ENCODE measurements around the gene HDAC1. TPM values are rescaled to one million over a fixed set of nuclear protein-coding genes. Genes with fewer than 3 reads are reported as not detected.

HDAC1 gene
- total and polyA plus RNA-seq, 4 donors, result 32.1 to 58.1 (median 45.2) TPM

DNA sequence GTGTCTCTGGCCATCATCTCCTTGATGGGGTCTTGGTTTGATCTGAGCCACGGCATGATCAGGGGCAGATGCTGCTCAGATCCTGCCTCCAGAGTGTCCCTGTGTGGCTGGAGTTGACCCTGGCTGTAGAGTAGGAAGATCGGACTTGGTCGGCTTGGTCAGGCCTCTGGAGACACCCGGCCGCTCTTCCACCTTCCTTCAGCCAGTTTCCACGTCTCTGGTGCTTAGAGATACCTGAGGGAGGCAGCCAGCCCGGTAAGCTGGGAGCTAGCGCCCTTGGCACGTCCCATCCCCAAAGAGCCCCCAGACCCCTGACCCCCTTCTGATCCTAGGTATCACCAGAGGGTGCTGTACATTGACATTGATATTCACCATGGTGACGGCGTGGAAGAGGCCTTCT is 35.3 kb downstream of the HDAC1 start:
- 94% methylated on average over 11 of the region's 11 CpGs for WGBS
- no peak for DNase-seq (ENCODE audit: low spot score)
- peaks cover 2 to 63% (median 40%) of the 10 kb centered on the region in 4 donors for H3K36me3 ChIP-seq (ENCODE audit: control insufficient read depth in 4 of 4, insufficient read depth in 3 of 4, low read depth in 1 of 4, low read length in 3 of 4)
- no peak overlapping the region for H3K4me3 ChIP-seq (ENCODE audit: low read depth in 1 of 3, low read length in 3 of 3)
- H3K27ac ChIP-seq (ENCODE audit: low read depth in 1 of 2, low read length in 2 of 2), result no peak overlapping the region
- TF ChIP-seq, protein P1, sequence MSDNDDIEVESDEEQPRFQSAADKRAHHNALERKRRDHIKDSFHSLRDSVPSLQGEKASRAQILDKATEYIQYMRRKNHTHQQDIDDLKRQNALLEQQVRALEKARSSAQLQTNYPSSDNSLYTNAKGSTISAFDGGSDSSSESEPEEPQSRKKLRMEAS (IDR thresholded peaks at IDR 0.05), result no peak
- TF ChIP-seq, protein P2, sequence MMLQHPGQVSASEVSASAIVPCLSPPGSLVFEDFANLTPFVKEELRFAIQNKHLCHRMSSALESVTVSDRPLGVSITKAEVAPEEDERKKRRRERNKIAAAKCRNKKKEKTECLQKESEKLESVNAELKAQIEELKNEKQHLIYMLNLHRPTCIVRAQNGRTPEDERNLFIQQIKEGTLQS (IDR thresholded peaks at IDR 0.05), result no peak
- H3K4me1 ChIP-seq (ENCODE audit: control insufficient read depth in 4 of 4, insufficient read depth in 4 of 4, low read length in 3 of 4), result peaks cover 0 to 2% (median under 1%) of the 10 kb centered on the region in 4 donors
- no peaks in the 10 kb centered on the region for H3K9me3 ChIP-seq (ENCODE audit: control insufficient read depth in 4 of 4, low read length in 3 of 4)
- no peak overlapping the region for H3K9ac ChIP-seq (ENCODE audit: low read depth in 1 of 2, low read length in 2 of 2)
- H3K27me3 ChIP-seq (ENCODE audit: control insufficient read depth in 4 of 4, insufficient read depth in 4 of 4, low read length in 3 of 4), result no peaks in the 10 kb centered on the region

DNA sequence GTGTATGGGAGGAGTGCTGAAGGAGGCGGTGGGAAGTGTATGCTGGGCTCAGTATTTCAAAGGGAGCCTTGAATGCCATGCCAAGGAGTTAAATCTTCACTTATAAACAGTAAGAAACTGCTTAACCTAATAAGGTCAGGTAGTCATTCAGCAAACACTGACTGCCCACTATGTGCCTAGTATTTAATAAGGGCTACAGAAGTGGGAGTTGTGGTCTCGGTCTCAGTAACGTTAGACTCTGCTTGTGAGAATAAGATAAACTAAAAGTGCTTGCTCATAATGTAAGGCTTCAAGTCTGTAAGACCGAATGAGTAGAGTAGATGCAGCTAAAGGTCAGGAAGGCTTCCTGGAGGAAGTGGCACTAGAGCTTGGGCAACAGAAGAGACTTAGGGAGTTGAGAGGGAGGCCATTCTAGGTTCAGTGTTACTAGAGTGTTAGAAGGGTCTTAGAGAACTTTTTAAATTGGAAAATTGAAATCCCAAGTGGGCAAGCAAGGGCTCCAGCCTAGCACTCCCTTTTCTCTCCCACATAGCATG is 38.1 kb downstream of the HDAC1 start:
- Histone ChIP-seq H3K9me3 (ENCODE audit: control insufficient read depth in 4 of 4, low read length in 3 of 4) (no peaks in the 10 kb centered on the region), H3K36me3 (ENCODE audit: control insufficient read depth in 4 of 4, insufficient read depth in 3 of 4, low read depth in 1 of 4, low read length in 3 of 4) (peaks cover 4 to 65% (median 42%) of the 10 kb centered on the region in 4 donors), H3K27ac (ENCODE audit: low read depth in 1 of 2, low read length in 2 of 2) (no peak overlapping the region), H3K27me3 (ENCODE audit: control insufficient read depth in 4 of 4, insufficient read depth in 4 of 4, low read length in 3 of 4) (no peaks in the 10 kb centered on the region), H3K9ac (ENCODE audit: low read depth in 1 of 2, low read length in 2 of 2) (no peak overlapping the region), H3K4me3 (ENCODE audit: low read depth in 1 of 3, low read length in 3 of 3) (no peak overlapping the region), H3K4me1 (ENCODE audit: control insufficient read depth in 4 of 4, insufficient read depth in 4 of 4, low read length in 3 of 4) (peaks cover 0 to 9% (median 3%) of the 10 kb centered on the region in 4 donors)
- TF ChIP-seq TAF1 (conservative IDR thresholded peaks at IDR 0.05) (no peak), HNF4G (IDR thresholded peaks at IDR 0.05) (no peak), JUND (IDR thresholded peaks at IDR 0.05) (no peak), FOXA2 (IDR thresholded peaks at IDR 0.05) (no peak), EGR1 (IDR thresholded peaks at IDR 0.05; ENCODE audit: low read depth in 2 of 2) (no peak), FOXA1 (IDR thresholded peaks at IDR 0.05) (no peak), SP1 (IDR thresholded peaks at IDR 0.05) (no peak), RXRA (IDR thresholded peaks at IDR 0.05) (no peak), NR2F2 (IDR thresholded peaks at IDR 0.05) (no peak), HNF4A (conservative IDR thresholded peaks at IDR 0.05) (no peak), GABPA (IDR thresholded peaks at IDR 0.05 in 1 of 2, conservative IDR thresholded peaks at IDR 0.05 in 1 of 2) (no peak), RAD21 (IDR thresholded peaks at IDR 0.05) (no peak), YY1 (IDR thresholded peaks at IDR 0.05) (no peak)
- TF ChIP-seq, protein P1 (IDR thresholded peaks at IDR 0.05), result no peak
- TF ChIP-seq, protein P3, sequence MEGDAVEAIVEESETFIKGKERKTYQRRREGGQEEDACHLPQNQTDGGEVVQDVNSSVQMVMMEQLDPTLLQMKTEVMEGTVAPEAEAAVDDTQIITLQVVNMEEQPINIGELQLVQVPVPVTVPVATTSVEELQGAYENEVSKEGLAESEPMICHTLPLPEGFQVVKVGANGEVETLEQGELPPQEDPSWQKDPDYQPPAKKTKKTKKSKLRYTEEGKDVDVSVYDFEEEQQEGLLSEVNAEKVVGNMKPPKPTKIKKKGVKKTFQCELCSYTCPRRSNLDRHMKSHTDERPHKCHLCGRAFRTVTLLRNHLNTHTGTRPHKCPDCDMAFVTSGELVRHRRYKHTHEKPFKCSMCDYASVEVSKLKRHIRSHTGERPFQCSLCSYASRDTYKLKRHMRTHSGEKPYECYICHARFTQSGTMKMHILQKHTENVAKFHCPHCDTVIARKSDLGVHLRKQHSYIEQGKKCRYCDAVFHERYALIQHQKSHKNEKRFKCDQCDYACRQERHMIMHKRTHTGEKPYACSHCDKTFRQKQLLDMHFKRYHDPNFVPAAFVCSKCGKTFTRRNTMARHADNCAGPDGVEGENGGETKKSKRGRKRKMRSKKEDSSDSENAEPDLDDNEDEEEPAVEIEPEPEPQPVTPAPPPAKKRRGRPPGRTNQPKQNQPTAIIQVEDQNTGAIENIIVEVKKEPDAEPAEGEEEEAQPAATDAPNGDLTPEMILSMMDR (IDR thresholded peaks at IDR 0.05; ENCODE audit: low read depth, low read length, missing input control), result no peak
- TF ChIP-seq, protein P4, sequence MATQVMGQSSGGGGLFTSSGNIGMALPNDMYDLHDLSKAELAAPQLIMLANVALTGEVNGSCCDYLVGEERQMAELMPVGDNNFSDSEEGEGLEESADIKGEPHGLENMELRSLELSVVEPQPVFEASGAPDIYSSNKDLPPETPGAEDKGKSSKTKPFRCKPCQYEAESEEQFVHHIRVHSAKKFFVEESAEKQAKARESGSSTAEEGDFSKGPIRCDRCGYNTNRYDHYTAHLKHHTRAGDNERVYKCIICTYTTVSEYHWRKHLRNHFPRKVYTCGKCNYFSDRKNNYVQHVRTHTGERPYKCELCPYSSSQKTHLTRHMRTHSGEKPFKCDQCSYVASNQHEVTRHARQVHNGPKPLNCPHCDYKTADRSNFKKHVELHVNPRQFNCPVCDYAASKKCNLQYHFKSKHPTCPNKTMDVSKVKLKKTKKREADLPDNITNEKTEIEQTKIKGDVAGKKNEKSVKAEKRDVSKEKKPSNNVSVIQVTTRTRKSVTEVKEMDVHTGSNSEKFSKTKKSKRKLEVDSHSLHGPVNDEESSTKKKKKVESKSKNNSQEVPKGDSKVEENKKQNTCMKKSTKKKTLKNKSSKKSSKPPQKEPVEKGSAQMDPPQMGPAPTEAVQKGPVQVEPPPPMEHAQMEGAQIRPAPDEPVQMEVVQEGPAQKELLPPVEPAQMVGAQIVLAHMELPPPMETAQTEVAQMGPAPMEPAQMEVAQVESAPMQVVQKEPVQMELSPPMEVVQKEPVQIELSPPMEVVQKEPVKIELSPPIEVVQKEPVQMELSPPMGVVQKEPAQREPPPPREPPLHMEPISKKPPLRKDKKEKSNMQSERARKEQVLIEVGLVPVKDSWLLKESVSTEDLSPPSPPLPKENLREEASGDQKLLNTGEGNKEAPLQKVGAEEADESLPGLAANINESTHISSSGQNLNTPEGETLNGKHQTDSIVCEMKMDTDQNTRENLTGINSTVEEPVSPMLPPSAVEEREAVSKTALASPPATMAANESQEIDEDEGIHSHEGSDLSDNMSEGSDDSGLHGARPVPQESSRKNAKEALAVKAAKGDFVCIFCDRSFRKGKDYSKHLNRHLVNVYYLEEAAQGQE (IDR thresholded peaks at IDR 0.05), result no peak
- TF ChIP-seq, protein P2 (IDR thresholded peaks at IDR 0.05), result no peak
- TF ChIP-seq, protein P5, sequence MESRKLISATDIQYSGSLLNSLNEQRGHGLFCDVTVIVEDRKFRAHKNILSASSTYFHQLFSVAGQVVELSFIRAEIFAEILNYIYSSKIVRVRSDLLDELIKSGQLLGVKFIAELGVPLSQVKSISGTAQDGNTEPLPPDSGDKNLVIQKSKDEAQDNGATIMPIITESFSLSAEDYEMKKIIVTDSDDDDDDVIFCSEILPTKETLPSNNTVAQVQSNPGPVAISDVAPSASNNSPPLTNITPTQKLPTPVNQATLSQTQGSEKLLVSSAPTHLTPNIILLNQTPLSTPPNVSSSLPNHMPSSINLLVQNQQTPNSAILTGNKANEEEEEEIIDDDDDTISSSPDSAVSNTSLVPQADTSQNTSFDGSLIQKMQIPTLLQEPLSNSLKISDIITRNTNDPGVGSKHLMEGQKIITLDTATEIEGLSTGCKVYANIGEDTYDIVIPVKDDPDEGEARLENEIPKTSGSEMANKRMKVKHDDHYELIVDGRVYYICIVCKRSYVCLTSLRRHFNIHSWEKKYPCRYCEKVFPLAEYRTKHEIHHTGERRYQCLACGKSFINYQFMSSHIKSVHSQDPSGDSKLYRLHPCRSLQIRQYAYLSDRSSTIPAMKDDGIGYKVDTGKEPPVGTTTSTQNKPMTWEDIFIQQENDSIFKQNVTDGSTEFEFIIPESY (IDR thresholded peaks at IDR 0.05), result no peak
- WGBS, result 88% methylated on average over 4 of the region's 4 CpGs
- DNase-seq (ENCODE audit: low spot score), result no peak

All from liver (tissue), 9 donors.